HepG2 (cell line): ENCODE results near the gene RNF11. TPM values are rescaled to one million over a fixed set of nuclear protein-coding genes. Genes with fewer than 3 reads are reported as not detected.

Source experiments
- CHD2 ChIP-seq: IDR thresholded peaks from 2 replicates; pipeline ENCODE4 v1.6.1; 2011; ENCODE audit warnings: low read depth, low read length, improper control_type of control experiment
- ETV6 ChIP-seq: sonication (generic); formaldehyde crosslinking; conservative IDR thresholded peaks from 2 replicates; pipeline ENCODE4 v1.4.0; 2020; ENCODE audit warnings: missing genetic modification reagents
- FOXK1 ChIP-seq: sonication (generic); formaldehyde crosslinking; IDR thresholded peaks from 2 replicates; pipeline ENCODE4 v1.4.0; 2020; ENCODE audit warnings: low read depth, missing genetic modification reagents, borderline replicate concordance
- HNF1A ChIP-seq, 2 experiments: sonication (generic) in 1 of 2; formaldehyde crosslinking in 1 of 2; IDR thresholded peaks; 2 replicates each; pipeline versions ENCODE4 v1.4.0 to v1.6.1; 2016 to 2020; ENCODE audit warnings: borderline replicate concordance in 1 of 2, low read depth in 1 of 2, mild to moderate bottlenecking in 1 of 2, missing genetic modification reagents in 1 of 2
- KDM2A ChIP-seq: sonication (generic); formaldehyde crosslinking; IDR thresholded peaks from 2 replicates; pipeline ENCODE4 v1.4.0; 2020; ENCODE audit warnings: low read depth, missing genetic modification reagents, borderline replicate concordance
- NCOA5 ChIP-seq: sonication (generic); formaldehyde crosslinking; IDR thresholded peaks from 2 replicates; pipeline ENCODE4 v1.4.0; 2020; ENCODE audit warnings: missing genetic modification reagents
- NKX3-1 ChIP-seq: sonication (generic); formaldehyde crosslinking; IDR thresholded peaks from 2 replicates; pipeline ENCODE4 v1.5.0; 2020; ENCODE audit warnings: missing genetic modification reagents
- PRDM15 ChIP-seq: sonication (generic); formaldehyde crosslinking; IDR thresholded peaks from 2 replicates; pipeline ENCODE4 v1.4.0; 2020; ENCODE audit warnings: missing genetic modification reagents
- RXRA ChIP-seq: sonication (generic); formaldehyde crosslinking; IDR thresholded peaks from 2 replicates; pipeline ENCODE4 v1.5.1; 2020; ENCODE audit warnings: missing genetic modification reagents
- SP4 ChIP-seq: sonication (generic); formaldehyde crosslinking; IDR thresholded peaks from 2 replicates; pipeline ENCODE4 v1.8.1; 2023; ENCODE audit warnings: mild to moderate bottlenecking, missing genetic modification reagents
- USF2 ChIP-seq, 2 experiments: sonication (generic) in 1 of 2; formaldehyde crosslinking in 1 of 2; IDR thresholded peaks; 2 replicates each; pipeline versions ENCODE4 v1.5.1 to v1.6.1; 2011 to 2020; ENCODE audit warnings: borderline replicate concordance in 1 of 2, low read depth in 1 of 2, low read length in 1 of 2, mild to moderate bottlenecking in 1 of 2, missing genetic modification reagents in 1 of 2, moderate library complexity in 1 of 2
- XRCC5 ChIP-seq: fragments of 200-400 bp; formaldehyde crosslinking; optimal IDR thresholded peaks from 2 replicates; pipeline ENCODE3; 2017; ENCODE audit warnings: mild to moderate bottlenecking, low read length
- YEATS2 ChIP-seq: sonication (generic); formaldehyde crosslinking; IDR thresholded peaks from 2 replicates; pipeline ENCODE4 v1.4.0; 2020; ENCODE audit warnings: missing genetic modification reagents, borderline replicate concordance
- ZBTB33 ChIP-seq: sonication (generic); formaldehyde crosslinking; IDR thresholded peaks from 2 replicates; pipeline ENCODE4 v1.4.0; 2020; ENCODE audit warnings: missing genetic modification reagents
- polyA plus RNA-seq, 8 experiments: library from polyadenylated mRNA; depleted of rRNA in 3 of 8; stranded (reverse) in 7 of 8; unstranded in 1 of 8; fragments of >200 nt; fragmentation: Illumina TruSeq in 4 of 8; extraction: Trizol in 4 of 8; gene quantifications; 2 replicates each; pipeline versions ENCODE4 v1.2.1 to v1.2.3, GENCODE V29; 2011 to 2016; ENCODE audit warnings: low read depth in 4 of 8, missing spikeins in 1 of 8, mixed read lengths in 1 of 8; ENCODE audit not compliant: insufficient read depth in 1 of 8
- total RNA-seq, 5 experiments: library from RNA; depleted of rRNA; stranded (reverse); fragments of >200 nt; fragmentation: Illumina TruSeq; extraction: Trizol; gene quantifications; 2 replicates each; pipeline ENCODE4 v1.2.3, GENCODE V29; 2016; ENCODE audit warnings: low read depth in 1 of 5

The RNF11 gene
- total and polyA plus RNA-seq, 2 of the 13 experiments (the other 11 are each of a cell fraction or from before 2014, with no cell fraction given) = 41.2 to 48.8 TPM

- no peak for TF ChIP-seq HNF1A (IDR thresholded peaks at IDR 0.05; ENCODE audit: low read depth)
- no peak for TF ChIP-seq HNF1A (CRISPR knock-in tag; IDR thresholded peaks at IDR 0.05; ENCODE audit: borderline replicate concordance)
- peak; percentile 24; the same call in 1 of the 2 replicates for TF ChIP-seq SP4
- TF ChIP-seq ZBTB33 (CRISPR knock-in tag) = peak; percentile 38; the same call in 1 of the 2 replicates
- no peak for TF ChIP-seq NKX3-1
- TF ChIP-seq CHD2 = no peak
- no peak for TF ChIP-seq PRDM15
- TF ChIP-seq FOXK1 (CRISPR knock-in tag) = peak; percentile 44; the same call in 1 of the 2 replicates
- TF ChIP-seq XRCC5 = peak; percentile 37
- TF ChIP-seq KDM2A (CRISPR knock-in tag) = peak; percentile 51; the same call in 1 of the 2 replicates
- TF ChIP-seq USF2 (IDR thresholded peaks at IDR 0.05; ENCODE audit: low read depth, low read length) = no peak
- no peak for TF ChIP-seq USF2 (CRISPR knock-in tag; IDR thresholded peaks at IDR 0.05; ENCODE audit: borderline replicate concordance)
- TF ChIP-seq NCOA5 (CRISPR knock-in tag) = no peak
- TF ChIP-seq ETV6 = 0 out of 2 replicates have a peak, but pooled peaks have one; percentile 75
- peak; percentile 48; the same call in 1 of the 2 replicates for TF ChIP-seq YEATS2 (CRISPR knock-in tag)
- TF ChIP-seq RXRA (CRISPR knock-in tag) = no peak
These were observed 60.6 kb downstream of the RNF11 start (continued) for GRCh38 chr1:51296383-51297357.
